Psoas muscle (tissue), 8 donors: ENCODE results near the gene MAP2K7. TPM values are rescaled to one million over a fixed set of nuclear protein-coding genes. Genes with fewer than 3 reads are reported as not detected.

ENCODE experiments used
- ATAC-seq, 4 donors: fragments of 200-7000 bp; cut with Tn5 transposase; one replicate each; pipeline ENCODE4 v1.9.1; 2020; ENCODE audit warnings: moderate library complexity in 3 of 4, mild to moderate bottlenecking in 2 of 4
- DNase-seq, 2 donors: peaks; one replicate each; pipeline ENCODE4 v3.0.0-alpha.2; 2020
- H3K27ac ChIP-seq: fragments of 200-600 bp; one replicate; pipeline ENCODE4 v1.8.0; 2022
- H3K27me3 ChIP-seq, 3 donors: fragments of 200-600 bp in 1 of 3; one replicate each; pipeline versions ENCODE4 v1.6.1 to v1.8.0; 2013 to 2022; ENCODE audit warnings: low read length in 2 of 3, mild to moderate bottlenecking in 2 of 3, moderate library complexity in 1 of 3; ENCODE audit not compliant: insufficient read depth in 3 of 3
- H3K36me3 ChIP-seq, 2 donors: fragments of 200-600 bp in 1 of 2; one replicate each; pipeline versions ENCODE4 v1.6.1 to v1.8.0; 2013 to 2022; ENCODE audit warnings: low read depth in 1 of 2, mild to moderate bottlenecking in 1 of 2, moderate library complexity in 1 of 2; ENCODE audit not compliant: insufficient read depth in 1 of 2
- H3K4me1 ChIP-seq: fragments of 200-600 bp; one replicate; pipeline ENCODE4 v1.8.0; 2022
- H3K4me3 ChIP-seq: fragments of 200-600 bp; one replicate; pipeline ENCODE4 v1.8.0; 2022; ENCODE audit warnings: mild to moderate bottlenecking
- H3K9me3 ChIP-seq: fragments of 200-600 bp; one replicate; pipeline ENCODE4 v1.8.0; 2022
- WGBS, 3 donors: extraction: QIAGEN DNeasy Blood & Tissue Kit; methylation state at CpG; one replicate each; pipeline versions ENCODE4 v1.1.6 to v1.1.7; 2013; 5-methylcytosine and 5-hydroxymethylcytosine counted together
- intact Hi-C, 2 donors: fragments of 100-400 bp; cut with DNase I; formaldehyde crosslinking; loops; one replicate each; pipeline versions ENCODE4 v1.11.0 to v1.14.2; 2022
- polyA plus RNA-seq, 3 donors: library from polyadenylated mRNA; stranded (reverse); fragments of 200-250 nt; gene quantifications; one replicate each; pipeline ENCODE4 v1.2.3, GENCODE V29; 2013
- total RNA-seq, 4 donors: library from RNA; stranded (reverse); fragmentation: NEBNext Ultra II Directional in 2 of 4; extraction: Animal tissue kit (Norgen Biotek cat#: 25700) in 2 of 4; gene quantifications; one replicate each; pipeline versions ENCODE4 v1.2.1 to v1.2.4, GENCODE V29; 2021 to 2023
- TF ChIP-seq, protein P1 (sequence below): fragments of 200-600 bp; IDR thresholded peaks from one replicate; pipeline ENCODE4 v1.8.0; 2022; ENCODE audit warnings: antibody characterized with exemption
- donor health status: healthy with polysubstance abuse.
- donor health status: DM: no; HTN: no; CAD: no; lungs with moderate emphysema.
- donor health status: Bipolar disorder and iron deficiency.
- donor health status: healthy.
- donor health status: DM: yes; HTN: yes; CAD: no.
- donor health status: DM: no; HTN: no; CAD: no.
- donor health status: DM: no; HTN: no; CAD: no.
- donor health status: DM: yes; HTN: yes; CAD: no.

The MAP2K7 gene
- total and polyA plus RNA-seq, 7 donors, result 35.4 to 72.5 (median 43.9) TPM

DNA sequence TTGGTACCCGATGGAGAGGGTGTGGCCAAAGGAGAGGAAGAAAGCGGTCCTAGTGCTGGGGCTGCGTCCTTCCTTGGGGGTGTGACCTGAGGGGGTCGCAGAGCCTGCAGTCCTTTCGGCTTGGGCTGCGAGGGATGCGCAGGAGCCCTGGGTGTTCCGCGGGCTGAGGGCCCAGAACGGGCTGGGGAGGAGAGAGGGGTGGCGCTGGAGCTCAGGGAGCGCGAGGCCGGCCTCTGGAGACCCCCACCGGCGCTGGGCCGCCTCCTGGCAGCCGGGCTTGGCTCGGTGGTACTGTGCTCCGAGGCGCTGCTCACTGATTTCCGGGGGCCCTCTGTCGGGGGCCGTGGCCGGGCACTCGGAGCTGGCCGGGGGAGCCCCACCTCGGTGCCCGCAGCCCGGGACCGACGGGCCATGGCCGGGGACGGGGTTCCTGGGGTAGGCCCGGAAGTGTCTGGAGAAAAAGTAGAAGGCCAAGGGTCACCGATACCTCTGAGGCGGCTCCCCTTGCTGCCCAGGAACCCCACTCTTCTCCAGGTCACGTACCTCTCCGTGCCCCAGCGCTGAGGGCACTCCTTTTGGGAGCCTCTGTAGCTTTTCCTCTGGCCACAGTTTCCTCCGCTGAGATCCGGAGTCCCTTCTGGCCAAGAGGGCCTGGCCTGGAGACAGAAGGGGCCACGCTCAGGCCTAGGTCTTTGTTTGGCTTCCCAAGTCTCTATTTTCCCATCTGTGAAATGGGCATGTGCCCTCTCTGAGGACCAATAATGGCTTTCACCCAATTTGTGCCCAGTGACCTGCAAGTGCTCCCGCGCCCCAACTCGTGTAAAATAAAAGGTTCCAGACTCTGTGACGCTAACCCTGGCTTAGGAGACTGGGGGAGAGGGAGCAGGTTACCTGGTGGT, 31.1 kb upstream of the MAP2K7 start:
- intact Hi-C loops, result no loop called here
- no peak overlapping the region for H3K27ac ChIP-seq
- peaks cover 8% of the 10 kb centered on the region for H3K4me1 ChIP-seq
- DNase-seq (no peak), ATAC-seq (no peak)
- TF ChIP-seq, protein P1, sequence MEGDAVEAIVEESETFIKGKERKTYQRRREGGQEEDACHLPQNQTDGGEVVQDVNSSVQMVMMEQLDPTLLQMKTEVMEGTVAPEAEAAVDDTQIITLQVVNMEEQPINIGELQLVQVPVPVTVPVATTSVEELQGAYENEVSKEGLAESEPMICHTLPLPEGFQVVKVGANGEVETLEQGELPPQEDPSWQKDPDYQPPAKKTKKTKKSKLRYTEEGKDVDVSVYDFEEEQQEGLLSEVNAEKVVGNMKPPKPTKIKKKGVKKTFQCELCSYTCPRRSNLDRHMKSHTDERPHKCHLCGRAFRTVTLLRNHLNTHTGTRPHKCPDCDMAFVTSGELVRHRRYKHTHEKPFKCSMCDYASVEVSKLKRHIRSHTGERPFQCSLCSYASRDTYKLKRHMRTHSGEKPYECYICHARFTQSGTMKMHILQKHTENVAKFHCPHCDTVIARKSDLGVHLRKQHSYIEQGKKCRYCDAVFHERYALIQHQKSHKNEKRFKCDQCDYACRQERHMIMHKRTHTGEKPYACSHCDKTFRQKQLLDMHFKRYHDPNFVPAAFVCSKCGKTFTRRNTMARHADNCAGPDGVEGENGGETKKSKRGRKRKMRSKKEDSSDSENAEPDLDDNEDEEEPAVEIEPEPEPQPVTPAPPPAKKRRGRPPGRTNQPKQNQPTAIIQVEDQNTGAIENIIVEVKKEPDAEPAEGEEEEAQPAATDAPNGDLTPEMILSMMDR, result no peak
- 55 to 63% (median 62%) methylated on average over 34 to 47 of the region's 47 CpGs for WGBS, 3 donors
- peaks cover 0 to 48% (median 19%) of the 10 kb centered on the region in 3 donors for H3K27me3 ChIP-seq
- no peaks in the 10 kb centered on the region for H3K36me3 ChIP-seq
- no peak overlapping the region for H3K4me3 ChIP-seq
- no peaks in the 10 kb centered on the region for H3K9me3 ChIP-seq

DNA sequence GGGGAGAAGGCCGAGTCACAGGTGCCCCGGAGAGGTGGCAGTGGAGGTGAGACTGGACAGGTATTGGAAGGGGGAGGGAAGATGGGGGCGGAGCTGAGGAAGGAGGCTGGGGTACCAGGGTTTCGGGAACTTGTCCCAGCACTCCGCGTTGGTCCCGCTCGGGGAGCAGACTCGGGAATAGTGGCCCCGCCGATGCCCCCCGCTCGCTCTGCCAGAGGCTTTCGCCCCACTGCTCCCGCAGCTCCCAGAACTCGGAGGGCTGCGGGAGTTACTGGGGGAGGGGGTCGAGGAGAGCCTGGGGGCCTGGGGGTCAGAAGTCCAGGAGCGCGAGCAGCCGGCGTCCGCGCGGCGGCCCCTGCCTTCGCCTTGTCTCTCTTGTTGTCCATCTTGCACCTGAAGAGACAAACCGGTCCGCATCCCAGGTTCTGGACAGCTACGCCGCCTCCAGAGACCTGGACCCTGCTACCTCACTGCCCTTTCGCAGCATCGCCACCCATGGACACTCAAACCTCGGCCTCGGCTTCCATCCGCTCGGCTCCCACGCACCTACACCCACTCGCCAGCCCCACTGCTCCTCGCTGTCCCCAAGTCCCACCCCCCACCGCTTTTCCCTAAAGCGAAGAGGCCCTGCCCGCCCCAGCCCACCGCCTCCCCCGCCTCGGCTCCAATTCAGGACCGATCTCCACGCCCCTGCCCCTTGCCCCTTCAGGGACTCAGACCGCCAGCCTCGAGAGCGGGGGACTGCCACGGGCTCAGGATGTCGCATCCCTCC, 30.2 kb upstream of the MAP2K7 start:
- ATAC-seq (no peak), DNase-seq (peak in 1 of 2 donors; percentile 44)
- WGBS, 3 donors, result 10 to 20% (median 16%) methylated on average over 39 to 53 of the region's 53 CpGs
- Histone ChIP-seq H3K27ac (no peak overlapping the region), H3K4me3 (no peak overlapping the region), H3K36me3 (no peaks in the 10 kb centered on the region), H3K4me1 (peaks cover 6% of the 10 kb centered on the region), H3K27me3 (peaks cover 0 to 39% (median 19%) of the 10 kb centered on the region in 3 donors), H3K9me3 (no peaks in the 10 kb centered on the region)
- TF ChIP-seq, protein P1, result no peak
- intact Hi-C loops, result no loop called here

DNA sequence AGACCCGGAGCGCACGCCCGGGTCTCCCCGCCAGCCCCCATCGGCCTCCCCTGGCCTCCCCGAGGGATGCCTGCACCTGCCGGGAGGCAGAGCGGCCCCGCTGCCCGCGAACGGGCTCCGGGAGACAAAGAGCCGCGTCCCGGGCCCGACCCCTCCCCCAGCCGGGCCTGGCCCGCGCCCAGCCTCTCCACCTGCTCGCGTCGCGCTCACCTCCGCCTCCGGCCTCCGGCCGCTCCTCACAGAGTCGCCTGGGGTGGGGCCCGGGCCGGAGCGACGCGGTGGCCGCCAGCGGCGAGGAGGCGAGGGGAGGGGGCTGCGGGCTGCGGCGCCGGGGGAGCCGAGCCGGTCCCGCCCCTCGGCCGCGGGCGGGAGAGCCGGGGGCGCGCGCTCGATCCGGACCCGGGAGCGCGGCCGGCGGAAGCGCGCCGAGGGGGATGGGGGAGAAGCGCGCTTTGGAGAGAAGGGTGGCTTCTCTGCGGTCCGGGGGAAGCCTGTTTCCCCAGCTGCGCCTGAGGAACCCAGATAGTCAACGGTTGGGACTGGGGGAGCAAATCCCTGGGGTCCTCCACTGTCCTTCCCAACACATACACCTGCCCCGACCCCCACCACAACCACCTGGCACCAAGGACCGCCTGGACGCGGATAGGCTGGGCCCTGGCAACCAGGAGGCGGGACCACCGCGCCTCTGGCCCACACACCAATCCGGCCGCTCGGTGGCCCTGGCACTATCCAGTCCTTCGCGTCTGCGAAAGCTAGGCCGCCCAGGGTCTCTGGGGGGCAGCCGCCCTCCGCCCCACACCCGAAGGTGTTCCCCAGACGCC, 29.4 kb upstream of the MAP2K7 start, which contains the start of gene PRR36:
Gene PRR36 (minus strand): TSS at position 315 of the 821 bp plus-strand sequence. CDS start 701 bp downstream, outside the sequence.
- no peak within 1 kb of the TSS for H3K27ac ChIP-seq
- no peak within 1 kb of the TSS for H3K4me3 ChIP-seq
- DNase-seq, result no peak
- intact Hi-C loops, result no loop called here
- H3K9me3 ChIP-seq, result no peaks in the 10 kb centered on the region
- ATAC-seq, result no peak
- H3K4me1 ChIP-seq, result peaks cover 2% of the 10 kb centered on the region
- 1 to 3% (median 2%) methylated on average over 33 to 88 of the region's 88 CpGs for WGBS, 3 donors
- peaks cover 0 to 35% (median 19%) of the 10 kb centered on the region in 3 donors for H3K27me3 ChIP-seq
- no peaks in the 10 kb centered on the region for H3K36me3 ChIP-seq
- TF ChIP-seq, protein P1, result no peak

DNA sequence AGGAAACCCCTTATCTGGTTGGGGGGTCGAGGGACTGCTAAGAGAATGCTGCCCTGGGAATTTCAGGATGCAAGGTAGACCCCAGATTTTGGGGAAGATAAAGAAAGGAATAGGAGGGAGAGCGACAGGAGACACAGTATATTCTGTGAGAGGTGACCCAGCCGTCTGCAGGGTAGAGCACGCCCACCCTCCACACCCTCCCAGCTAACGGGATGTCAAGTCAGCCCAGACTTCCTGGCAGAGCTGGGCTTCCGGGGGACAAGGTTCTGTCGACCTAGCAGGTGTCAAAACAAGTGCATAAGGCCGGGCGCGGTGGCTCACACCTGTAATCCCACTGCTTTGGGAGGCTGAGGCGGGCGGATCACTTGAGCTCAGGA, 28.8 kb upstream of the MAP2K7 start:
- Histone ChIP-seq H3K36me3 (no peaks in the 10 kb centered on the region), H3K4me1 (no peaks in the 10 kb centered on the region), H3K9me3 (no peaks in the 10 kb centered on the region), H3K4me3 (no peak overlapping the region), H3K27ac (no peak overlapping the region), H3K27me3 (peaks cover 0 to 35% (median 21%) of the 10 kb centered on the region in 3 donors)
- no peak for DNase-seq
- TF ChIP-seq, protein P1, result no peak
- WGBS, 3 donors, result 48 to 58% (median 51%) methylated on average over 12 of the region's 12 CpGs
- ATAC-seq, result no peak
- intact Hi-C loops, result no loop called here
